ENCODE results near the gene ADORA1. TPM values are rescaled to one million over a fixed set of nuclear protein-coding genes. Genes with fewer than 3 reads are reported as not detected.
A peak's percentile ranks its signal among the peaks of the same experiment; 100 is the strongest.

ADORA1 gene
- total and polyA plus RNA-seq, 2 donors from 2014 or later = 4.9 to 21.2 TPM

- intact Hi-C loops (cut with DNase I) = no loop called here
- H3K27ac ChIP-seq (ENCODE audit: low read depth in 2 of 2, low read length in 2 of 2) = no peak overlapping the region
- H3K9me3 ChIP-seq (ENCODE audit: control insufficient read depth in 2 of 3, insufficient read depth in 1 of 3, low read length in 3 of 3) = peaks cover 0 to 11% (median 2%) of the 10 kb centered on the region in 3 donors
- no peak overlapping the region for H3K9ac ChIP-seq (ENCODE audit: low read length in 3 of 3)
- H3K4me3 ChIP-seq (ENCODE audit: low read length in 3 of 3) = no peak overlapping the region
- no peaks in the 10 kb centered on the region for H3K27me3 ChIP-seq (ENCODE audit: control insufficient read depth, insufficient read depth, low read length)
- no peak for DNase-seq
- no peak for FAIRE-seq
- H3K4me1 ChIP-seq (ENCODE audit: control insufficient read depth in 2 of 3, insufficient read depth in 2 of 3, low read depth in 1 of 3, low read length in 3 of 3) = peaks cover 0 to 11% (median 0%) of the 10 kb centered on the region in 3 donors
- TF ChIP-seq CTCF (IDR thresholded peaks at IDR 0.05; ENCODE audit: borderline replicate concordance, extremely low read depth, insufficient read depth) = no peak
- H3K36me3 ChIP-seq (ENCODE audit: control insufficient read depth in 2 of 3, insufficient read depth in 3 of 3, low read length in 3 of 3) = no peaks in the 10 kb centered on the region
Observed at GRCh38 chr1:203098445-203098844, 29.1 kb upstream of the ADORA1 start.

GRCh38 chr1:203098914-203099520, 28.5 kb upstream of the ADORA1 start:
- H3K4me1 ChIP-seq (ENCODE audit: control insufficient read depth in 2 of 3, insufficient read depth in 2 of 3, low read depth in 1 of 3, low read length in 3 of 3) = peaks cover 0 to 11% (median 0%) of the 10 kb centered on the region in 3 donors
- TF ChIP-seq CTCF (IDR thresholded peaks at IDR 0.05; ENCODE audit: borderline replicate concordance, extremely low read depth, insufficient read depth) = no peak
- no peaks in the 10 kb centered on the region for H3K27me3 ChIP-seq (ENCODE audit: control insufficient read depth, insufficient read depth, low read length)
- FAIRE-seq (no peak), DNase-seq (no peak)
- intact Hi-C loops (cut with DNase I) = no loop called here
- no peaks in the 10 kb centered on the region for H3K36me3 ChIP-seq (ENCODE audit: control insufficient read depth in 2 of 3, insufficient read depth in 3 of 3, low read length in 3 of 3)
- H3K9me3 ChIP-seq (ENCODE audit: control insufficient read depth in 2 of 3, insufficient read depth in 1 of 3, low read length in 3 of 3) = peaks cover 0 to 11% (median 2%) of the 10 kb centered on the region in 3 donors
- no peak overlapping the region for H3K4me3 ChIP-seq (ENCODE audit: low read length in 3 of 3)
- no peak overlapping the region for H3K9ac ChIP-seq (ENCODE audit: low read length in 3 of 3)
- H3K27ac ChIP-seq (ENCODE audit: low read depth in 2 of 2, low read length in 2 of 2) = peak overlapping the region in 1 of 2 donors; percentile 23

GRCh38 chr1:203099805-203100515, 27.6 kb upstream of the ADORA1 start:
- intact Hi-C loops (cut with DNase I) = no loop called here

More at GRCh38 chr1:203099805-203100515, 27.6 kb upstream of the ADORA1 start:
- H3K9me3 ChIP-seq (ENCODE audit: control insufficient read depth in 2 of 3, insufficient read depth in 1 of 3, low read length in 3 of 3) = peaks cover 0 to 6% (median 2%) of the 10 kb centered on the region in 3 donors
- TF ChIP-seq CTCF (IDR thresholded peaks at IDR 0.05; ENCODE audit: borderline replicate concordance, extremely low read depth, insufficient read depth) = no peak
- H3K4me3 ChIP-seq (ENCODE audit: low read length in 3 of 3) = no peak overlapping the region
- H3K27ac ChIP-seq (ENCODE audit: low read depth in 2 of 2, low read length in 2 of 2) = no peak overlapping the region
- FAIRE-seq (no peak), DNase-seq (peak in 1 of 5 donors; percentile 26)
- H3K9ac ChIP-seq (ENCODE audit: low read length in 3 of 3) = no peak overlapping the region
- peaks cover 0 to 11% (median 0%) of the 10 kb centered on the region in 3 donors for H3K4me1 ChIP-seq (ENCODE audit: control insufficient read depth in 2 of 3, insufficient read depth in 2 of 3, low read depth in 1 of 3, low read length in 3 of 3)
- no peaks in the 10 kb centered on the region for H3K36me3 ChIP-seq (ENCODE audit: control insufficient read depth in 2 of 3, insufficient read depth in 3 of 3, low read length in 3 of 3)
- H3K27me3 ChIP-seq (ENCODE audit: control insufficient read depth, insufficient read depth, low read length) = no peaks in the 10 kb centered on the region
